Heart left ventricle (tissue), 16 donors: ENCODE measurements around the gene ZNF350. TPM values are rescaled to one million over a fixed set of nuclear protein-coding genes. Genes with fewer than 3 reads are reported as not detected.
"Not testable (repeated sequence)": the region's sequence is repeated elsewhere in the genome, so short reads cannot be mapped to it uniquely, and the experiment has no call there.

Experiments
- ATAC-seq, 4 donors: fragments of 200-7000 bp; cut with Tn5 transposase; one replicate each; pipeline ENCODE4 v1.9.1; 2020 to 2022; ENCODE audit warnings: moderate library complexity in 4 of 4, mild to moderate bottlenecking in 3 of 4, moderate number of reproducible peaks in 1 of 4
- DNase-seq, 5 donors: peaks; one replicate each; pipeline ENCODE4 v3.0.0-alpha.2; 2020
- H3K27ac ChIP-seq, 12 donors: fragments of 200-600 bp; sonication (generic) in 4 of 12; one replicate each; pipeline versions ENCODE4 v1.5.0 to v1.8.0; 2016 to 2022; ENCODE audit warnings: mild to moderate bottlenecking in 2 of 12
- H3K27me3 ChIP-seq, 9 donors: fragments of 200-600 bp; sonication (generic) in 2 of 9; one replicate each; pipeline versions ENCODE4 v1.5.1 to v1.8.0; 2016 to 2022; ENCODE audit warnings: mild to moderate bottlenecking in 3 of 9
- H3K36me3 ChIP-seq, 9 donors: fragments of 200-600 bp; sonication (generic) in 2 of 9; one replicate each; pipeline versions ENCODE4 v1.5.0 to v1.8.0; 2018 to 2022; ENCODE audit warnings: mild to moderate bottlenecking in 2 of 9
- H3K4me1 ChIP-seq, 12 donors: fragments of 200-600 bp; sonication (generic) in 4 of 12; one replicate each; pipeline versions ENCODE4 v1.5.0 to v1.8.0; 2016 to 2022; ENCODE audit warnings: mild to moderate bottlenecking in 3 of 12
- H3K4me3 ChIP-seq, 12 donors: fragments of 200-600 bp; sonication (generic) in 4 of 12; one replicate each; pipeline versions ENCODE4 v1.5.0 to v1.8.0; 2017 to 2022; ENCODE audit warnings: mild to moderate bottlenecking in 9 of 12, moderate library complexity in 4 of 12
- H3K9me3 ChIP-seq, 12 donors: fragments of 200-600 bp; sonication (generic) in 4 of 12; one replicate each; pipeline versions ENCODE4 v1.5.0 to v1.8.0; 2016 to 2022; ENCODE audit warnings: mild to moderate bottlenecking in 1 of 12
- POLR2A ChIP-seq, 2 donors: fragments of 450-650 bp; IDR thresholded peaks; one replicate each; pipeline ENCODE4 v1.6.1; 2017; ENCODE audit warnings: antibody characterized with exemption in 2 of 2, mild to moderate bottlenecking in 2 of 2, moderate library complexity in 2 of 2
- WGBS, 4 donors: extraction: QIAGEN DNeasy Blood & Tissue Kit in 2 of 4; methylation state at CpG; one replicate each; pipeline versions ENCODE4 v1.1.5 to v1.1.7; 2013 to 2018; 5-methylcytosine and 5-hydroxymethylcytosine counted together
- intact Hi-C, 10 donors: fragments of 100-400 bp; cut with DNase I; formaldehyde crosslinking; loops; one replicate each; pipeline versions ENCODE4 v1.11.1 to v1.14.2; 2022
- polyA plus RNA-seq, 2 donors: library from polyadenylated mRNA; stranded (reverse); fragments of 200-250 nt; gene quantifications; one replicate each; pipeline ENCODE4 v1.2.3, GENCODE V29; 2013
- total RNA-seq, 9 donors: library from RNA; depleted of rRNA in 2 of 9; stranded (reverse); fragments of >200 nt in 2 of 9; fragmentation: NEBNext Ultra II Directional in 3 of 9; extraction: Animal tissue kit (Norgen Biotek cat#: 25700) in 3 of 9; gene quantifications; one replicate each; pipeline versions ENCODE4 v1.1.0 to v1.2.4, GENCODE V29; 2016 to 2023
- TF ChIP-seq, protein P1 (sequence below), 12 donors: fragments of 200-600 bp; sonication (generic) in 4 of 12; IDR thresholded peaks; one replicate each; pipeline versions ENCODE4 v1.5.0 to v1.8.0; 2018 to 2022; ENCODE audit warnings: antibody characterized with exemption in 12 of 12, mild to moderate bottlenecking in 5 of 12
- donor health status: ischemic (EF 13 %, LVEDD 7.1; RV severe dilation, severe dysfunction).
- donor health status: healthy with polysubstance abuse.
- donor health status: DM: no; HTN: yes; CAD: no.
- donor health status: DM: no; HTN: no; CAD: no.
- donor health status: ischemic (EF 25% LVEDD 6.9; RV normal size, moderate dysfunction).
- donor health status: ischemic (EF 25% LVEDD 5.7; RV mildly dilated, moderate dysfunction).
- donor health status: healthy.
- donor health status: DM: yes; HTN: yes; CAD: no.
- donor health status: ischemic (EF 35%, LVEDD 5.7; RV mildly dilated, moderate dysfunction).
- donor health status: nonischemic (EF 11% LVEDD 7.7; RV severe dilation, severe dysfunction).
- donor health status: DM: yes; HTN: yes; CAD: no.
- donor health status: PGD.
- donor health status: ischemic (EF 29% LVEDD 5.4; RV normal size, mild dysfunction).
- donor health status: nonischemic (EF 23%, LVEDD 6.1; RV moderate dilation, normal function).

Gene ZNF350
- total and polyA plus RNA-seq, 11 donors, result 3.4 to 10.7 (median 6.9) TPM

DNA sequence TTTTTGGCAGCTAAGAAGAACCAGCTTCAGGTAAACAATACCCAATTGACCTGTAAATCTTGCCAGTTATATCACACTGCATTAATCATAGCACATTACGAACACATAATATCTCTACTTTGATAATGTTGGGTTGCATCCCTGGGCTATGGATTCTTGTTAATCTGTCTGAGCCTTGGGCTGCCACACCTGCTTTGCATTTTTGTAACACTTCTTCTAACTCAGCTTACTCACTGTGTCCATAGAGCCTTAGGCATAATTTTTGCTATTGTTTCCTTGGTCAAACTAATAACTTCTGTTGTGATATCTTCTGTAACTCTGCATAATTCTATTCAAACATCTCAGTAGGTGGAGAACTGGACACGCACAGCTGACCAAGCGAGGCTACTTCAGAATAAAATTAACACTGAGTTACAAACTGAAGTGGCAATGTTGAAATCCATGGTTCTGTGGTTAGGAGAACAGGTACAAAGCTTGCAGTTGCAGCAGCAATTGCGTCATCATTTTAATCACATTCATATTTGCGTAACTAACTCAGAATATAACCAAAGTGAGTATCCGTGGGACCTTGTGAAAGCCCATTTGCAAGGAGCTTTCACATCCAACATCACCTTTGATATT, 6.4 kb downstream of the ZNF350 start:
- H3K4me1 ChIP-seq, result peaks cover 0 to 9% (median 4%) of the 10 kb centered on the region in 12 donors

DNA sequence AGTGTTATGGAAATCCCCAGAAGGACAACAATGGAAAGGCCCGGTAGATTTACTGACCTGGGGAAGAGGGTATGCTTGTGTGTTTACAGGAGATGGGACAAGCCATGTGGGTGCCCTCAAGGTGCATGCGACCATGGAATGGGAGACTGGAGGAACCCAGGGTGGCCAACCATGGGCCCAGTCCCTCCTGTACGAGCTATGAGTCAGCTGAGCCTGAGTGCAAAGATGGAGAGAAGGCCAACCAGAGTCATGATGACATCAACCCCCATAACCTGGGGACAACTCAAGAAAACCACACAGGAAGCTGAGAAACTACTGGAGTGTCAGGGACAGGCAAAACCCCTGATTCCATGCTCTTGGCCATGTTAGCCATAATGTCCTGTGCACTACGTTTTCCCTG, 7.8 kb downstream of the ZNF350 start:
- Histone ChIP-seq H3K4me1 (peaks cover 0 to 6% (median 0%) of the 10 kb centered on the region in 12 donors), H3K9me3 (peaks cover 0 to 99% (median 31%) of the 10 kb centered on the region in 12 donors), H3K27me3 (no peaks in the 10 kb centered on the region), H3K27ac (no peak overlapping the region), H3K4me3 (no peak overlapping the region), H3K36me3 (peaks cover 1 to 52% (median 13%) of the 10 kb centered on the region in 9 donors)
- TF ChIP-seq, protein P1, sequence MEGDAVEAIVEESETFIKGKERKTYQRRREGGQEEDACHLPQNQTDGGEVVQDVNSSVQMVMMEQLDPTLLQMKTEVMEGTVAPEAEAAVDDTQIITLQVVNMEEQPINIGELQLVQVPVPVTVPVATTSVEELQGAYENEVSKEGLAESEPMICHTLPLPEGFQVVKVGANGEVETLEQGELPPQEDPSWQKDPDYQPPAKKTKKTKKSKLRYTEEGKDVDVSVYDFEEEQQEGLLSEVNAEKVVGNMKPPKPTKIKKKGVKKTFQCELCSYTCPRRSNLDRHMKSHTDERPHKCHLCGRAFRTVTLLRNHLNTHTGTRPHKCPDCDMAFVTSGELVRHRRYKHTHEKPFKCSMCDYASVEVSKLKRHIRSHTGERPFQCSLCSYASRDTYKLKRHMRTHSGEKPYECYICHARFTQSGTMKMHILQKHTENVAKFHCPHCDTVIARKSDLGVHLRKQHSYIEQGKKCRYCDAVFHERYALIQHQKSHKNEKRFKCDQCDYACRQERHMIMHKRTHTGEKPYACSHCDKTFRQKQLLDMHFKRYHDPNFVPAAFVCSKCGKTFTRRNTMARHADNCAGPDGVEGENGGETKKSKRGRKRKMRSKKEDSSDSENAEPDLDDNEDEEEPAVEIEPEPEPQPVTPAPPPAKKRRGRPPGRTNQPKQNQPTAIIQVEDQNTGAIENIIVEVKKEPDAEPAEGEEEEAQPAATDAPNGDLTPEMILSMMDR (IDR thresholded peaks at IDR 0.05), result no peak
- no peak for TF ChIP-seq POLR2A (IDR thresholded peaks at IDR 0.05)
- DNase-seq (no peak), ATAC-seq (no peak)
- intact Hi-C loops, result no loop called here
- 96 to 99% (median 96%) methylated on average over 4 of the region's 4 CpGs for WGBS, 4 donors

More for the DNA sequence above, 6.4 kb downstream of the ZNF350 start:
- TF ChIP-seq, protein P1 (IDR thresholded peaks at IDR 0.05), result no peak
- TF ChIP-seq POLR2A (IDR thresholded peaks at IDR 0.05), result no peak
- DNase-seq (no peak), ATAC-seq (no peak)
- intact Hi-C loops, result no loop called here
- Histone ChIP-seq H3K36me3 (peaks cover 0 to 39% (median 6%) of the 10 kb centered on the region in 9 donors), H3K4me3 (no peak overlapping the region), H3K27me3 (no peaks in the 10 kb centered on the region), H3K27ac (no peak overlapping the region), H3K9me3 (peaks cover 0 to 99% (median 21%) of the 10 kb centered on the region in 12 donors)
- 96 to 97% (median 96%) methylated on average over 6 of the region's 6 CpGs for WGBS, 4 donors

DNA sequence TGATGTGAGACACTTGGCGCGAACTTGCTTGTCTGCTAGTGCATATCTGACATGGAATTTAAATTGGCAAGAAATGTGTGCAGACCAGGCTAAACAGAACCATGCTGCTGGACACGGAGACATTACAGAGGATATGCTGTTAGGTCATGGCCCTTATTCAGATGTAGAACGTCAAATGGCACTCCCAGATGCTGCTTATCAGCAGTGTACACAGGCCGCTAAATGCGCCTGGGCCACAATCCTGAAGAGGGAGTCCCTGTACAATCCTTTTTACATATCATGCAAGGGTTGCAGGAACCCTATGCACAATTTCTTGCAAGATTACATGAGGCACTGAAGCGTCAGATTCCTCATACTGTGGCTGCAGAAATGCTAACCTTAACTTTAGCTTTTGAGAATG, 9.3 kb downstream of the ZNF350 start:
- peaks cover 0 to 99% (median 45%) of the 10 kb centered on the region in 12 donors for H3K9me3 ChIP-seq
- peaks cover 6 to 68% (median 28%) of the 10 kb centered on the region in 9 donors for H3K36me3 ChIP-seq
- TF ChIP-seq, protein P1 (IDR thresholded peaks at IDR 0.05), result no peak
- no peak for TF ChIP-seq POLR2A (IDR thresholded peaks at IDR 0.05)
- H3K4me1 ChIP-seq, result peaks cover 0 to 5% (median 0%) of the 10 kb centered on the region in 12 donors
- peak in 1 of 4 donors; percentile 66 for ATAC-seq
- no peak overlapping the region for H3K4me3 ChIP-seq
- intact Hi-C loops, result no loop called here
- H3K27me3 ChIP-seq, result no peaks in the 10 kb centered on the region
- 58 to 76% (median 65%) methylated on average over 7 of the region's 7 CpGs for WGBS, 4 donors
- no peak for DNase-seq
- no peak overlapping the region for H3K27ac ChIP-seq

DNA sequence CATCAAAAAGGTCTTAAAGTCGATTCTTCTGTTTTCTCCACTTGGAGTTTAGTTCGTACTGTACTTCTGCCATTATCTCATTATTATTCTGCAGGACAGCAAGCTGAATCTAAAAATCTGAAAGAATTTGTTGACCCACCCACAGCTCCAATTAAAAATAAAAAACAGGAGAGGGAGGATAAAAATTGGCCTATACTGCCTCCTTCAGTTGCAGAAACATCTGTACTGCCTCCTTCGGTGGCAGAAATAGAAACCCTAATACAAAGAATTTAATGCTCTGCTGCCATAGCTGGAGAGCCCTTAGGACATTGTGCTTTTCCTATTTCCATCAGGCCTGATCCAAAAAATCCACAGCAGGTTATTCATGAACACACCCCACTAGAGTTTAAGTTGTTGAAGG, 9.8 kb downstream of the ZNF350 start:
- ATAC-seq, result no peak
- H3K36me3 ChIP-seq, result peaks cover 6 to 73% (median 32%) of the 10 kb centered on the region in 9 donors
- no peak for DNase-seq
- intact Hi-C loops, result no loop called here
- H3K27me3 ChIP-seq, result no peaks in the 10 kb centered on the region
- peaks cover 0 to 5% (median 0%) of the 10 kb centered on the region in 12 donors for H3K4me1 ChIP-seq
- H3K9me3 ChIP-seq, result peaks cover 0 to 99% (median 49%) of the 10 kb centered on the region in 12 donors
- no peak overlapping the region for H3K4me3 ChIP-seq
- no peak overlapping the region for H3K27ac ChIP-seq
- no peak for TF ChIP-seq POLR2A (IDR thresholded peaks at IDR 0.05)
- TF ChIP-seq, protein P1 (IDR thresholded peaks at IDR 0.05), result peak in 1 of 12 donors; percentile 16
- 81 to 87% (median 84%) methylated on average over 3 of the region's 3 CpGs for WGBS, 4 donors

DNA sequence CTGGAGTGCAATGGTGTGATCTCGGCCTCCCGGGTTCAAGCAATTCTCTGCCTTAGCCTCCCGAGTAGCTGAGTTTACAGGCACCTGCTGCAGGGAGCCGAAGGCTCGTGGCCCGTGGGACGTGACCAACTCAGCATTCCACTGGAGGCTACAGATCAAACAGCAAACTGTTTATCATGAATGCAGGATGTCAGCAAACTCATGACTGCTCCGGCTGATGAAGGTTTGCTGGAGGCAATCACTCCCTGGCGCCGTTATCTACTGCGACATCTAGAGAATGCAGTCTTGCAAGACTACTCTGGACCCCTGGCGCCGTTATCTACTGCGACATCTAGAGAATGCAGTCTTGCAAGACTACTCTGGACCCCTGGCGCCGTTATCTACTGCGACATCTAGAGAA, 10.9 kb downstream of the ZNF350 start:
- H3K4me3 ChIP-seq, H3K27ac ChIP-seq, H3K27me3 ChIP-seq, DNase-seq, ATAC-seq, intact Hi-C loops, H3K4me1 ChIP-seq: not testable (repeated sequence)
- Histone ChIP-seq H3K9me3 (peaks cover 4 to 100% (median 59%) of the 10 kb centered on the region in 12 donors), H3K36me3 (peaks cover 15 to 80% (median 43%) of the 10 kb centered on the region in 9 donors)
- 94 to 97% (median 97%) methylated on average over 17 of the region's 17 CpGs for WGBS, 4 donors
